HG02973 (cell line): ENCODE data around the gene FLRT1.

Experiments
- ATAC-seq: cut with Tn5 transposase; IDR thresholded peaks from one replicate; pipeline ENCODE4 v1.9.1; 2021; ENCODE audit warnings: moderate library complexity; ENCODE audit not compliant: unreplicated experiment

FLRT1 gene

GRCh38 chr11:64084146-64084950 lies 48.6 kb downstream of the FLRT1 start:
- ATAC-seq, result no peak

GRCh38 chr11:64084951-64085710 lies 49.4 kb downstream of the FLRT1 start:
- no peak for ATAC-seq
